Subcutaneous adipose tissue (tissue), 4 donors: ENCODE results near the gene RGS6. TPM values are rescaled to one million over a fixed set of nuclear protein-coding genes. Genes with fewer than 3 reads are reported as not detected.

Experiments used
- total RNA-seq, 4 donors: library from RNA; depleted of rRNA; stranded (reverse); fragments of >200 nt; gene quantifications; one replicate each; pipeline ENCODE4 v1.1.0, GENCODE V29; 2016
- TF ChIP-seq, protein P1 (sequence below): fragments of 450-650 bp; IDR thresholded peaks from one replicate; pipeline ENCODE4 v1.5.1; 2016; ENCODE audit warnings: low read depth, mild to moderate bottlenecking, control low read depth, antibody characterized with exemption, moderate library complexity

RGS6 gene
- total RNA-seq, 4 donors from 2014 or later, result 4.4 to 32.0 (median 11.4) TPM

DNA sequence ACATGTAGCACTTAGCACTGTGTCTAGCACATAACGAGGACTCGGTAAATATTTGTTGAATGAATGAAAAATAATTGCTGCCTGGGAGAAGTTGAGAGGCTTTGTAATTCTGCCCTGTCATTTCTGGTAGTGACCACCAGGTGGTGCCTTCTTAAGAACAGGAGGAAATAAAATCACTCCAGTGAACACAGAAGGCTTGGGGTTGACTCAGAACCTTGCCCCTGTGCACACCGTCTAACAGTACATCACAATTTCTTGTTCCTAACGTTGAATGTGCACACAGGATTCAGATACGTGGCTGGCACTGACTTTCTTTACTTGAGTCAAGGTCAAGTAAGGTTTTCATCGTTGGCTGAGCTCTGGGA lies 91.8 kb downstream of the RGS6 start:
- TF ChIP-seq, protein P1, sequence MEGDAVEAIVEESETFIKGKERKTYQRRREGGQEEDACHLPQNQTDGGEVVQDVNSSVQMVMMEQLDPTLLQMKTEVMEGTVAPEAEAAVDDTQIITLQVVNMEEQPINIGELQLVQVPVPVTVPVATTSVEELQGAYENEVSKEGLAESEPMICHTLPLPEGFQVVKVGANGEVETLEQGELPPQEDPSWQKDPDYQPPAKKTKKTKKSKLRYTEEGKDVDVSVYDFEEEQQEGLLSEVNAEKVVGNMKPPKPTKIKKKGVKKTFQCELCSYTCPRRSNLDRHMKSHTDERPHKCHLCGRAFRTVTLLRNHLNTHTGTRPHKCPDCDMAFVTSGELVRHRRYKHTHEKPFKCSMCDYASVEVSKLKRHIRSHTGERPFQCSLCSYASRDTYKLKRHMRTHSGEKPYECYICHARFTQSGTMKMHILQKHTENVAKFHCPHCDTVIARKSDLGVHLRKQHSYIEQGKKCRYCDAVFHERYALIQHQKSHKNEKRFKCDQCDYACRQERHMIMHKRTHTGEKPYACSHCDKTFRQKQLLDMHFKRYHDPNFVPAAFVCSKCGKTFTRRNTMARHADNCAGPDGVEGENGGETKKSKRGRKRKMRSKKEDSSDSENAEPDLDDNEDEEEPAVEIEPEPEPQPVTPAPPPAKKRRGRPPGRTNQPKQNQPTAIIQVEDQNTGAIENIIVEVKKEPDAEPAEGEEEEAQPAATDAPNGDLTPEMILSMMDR, result no peak

DNA sequence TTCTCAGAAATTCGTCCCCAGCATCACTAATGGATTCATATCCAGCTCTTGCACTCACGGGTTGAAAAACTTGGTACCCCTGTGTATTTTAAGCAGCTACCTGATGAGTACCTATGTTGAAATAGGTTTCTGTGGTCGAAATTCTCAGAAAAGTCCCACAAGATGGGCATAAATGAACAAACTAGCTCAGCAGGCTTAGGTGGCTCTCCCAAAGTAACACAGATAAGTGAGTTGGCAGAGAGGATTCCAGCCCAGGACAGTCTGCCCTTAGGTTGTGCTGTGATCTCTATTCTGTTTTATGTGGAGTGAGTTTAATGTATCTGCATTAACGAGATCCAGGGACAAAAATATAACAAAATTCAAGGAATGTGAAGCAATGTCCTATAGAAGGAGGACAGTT lies 92.3 kb downstream of the RGS6 start:
- TF ChIP-seq, protein P1, result no peak

DNA sequence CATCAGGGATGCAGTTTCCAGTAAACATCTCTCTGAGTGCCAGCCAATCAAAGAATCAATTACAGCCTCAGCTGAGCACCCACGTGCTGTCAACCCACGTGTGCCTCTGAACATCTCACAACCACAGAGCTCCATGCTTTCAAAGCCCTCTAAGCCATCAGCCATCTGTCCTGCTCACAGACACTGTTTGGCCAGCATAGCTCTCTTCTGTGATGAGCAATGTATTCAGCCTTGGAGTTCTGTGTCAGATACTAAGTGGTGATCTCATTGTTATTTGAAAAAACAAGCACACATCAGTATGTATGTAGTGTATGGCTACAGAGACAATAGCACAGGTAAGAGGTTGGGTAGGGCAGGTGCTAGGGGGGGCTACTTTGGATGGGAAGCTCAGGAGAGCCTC lies 94.3 kb downstream of the RGS6 start:
- TF ChIP-seq, protein P1, result no peak

DNA sequence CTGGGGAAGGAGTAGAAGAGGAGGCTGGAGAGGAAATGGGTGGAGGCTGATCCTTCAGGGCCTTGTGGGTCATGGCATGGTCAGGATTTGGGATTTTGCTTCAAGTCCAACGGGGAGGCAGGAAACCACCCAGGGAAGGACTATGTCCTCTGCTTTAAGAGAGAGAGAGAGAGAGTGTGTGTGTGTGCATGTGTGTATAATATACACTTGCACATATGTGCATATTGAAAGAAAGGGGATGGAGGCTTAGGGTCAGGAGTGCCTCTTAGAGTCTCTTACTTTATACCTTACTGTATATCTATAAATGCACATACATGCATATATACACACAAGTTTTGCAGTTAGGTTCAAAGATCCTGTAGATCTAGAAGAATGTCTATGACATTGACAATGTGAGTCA lies 94.8 kb downstream of the RGS6 start:
- TF ChIP-seq, protein P1, result no peak

DNA sequence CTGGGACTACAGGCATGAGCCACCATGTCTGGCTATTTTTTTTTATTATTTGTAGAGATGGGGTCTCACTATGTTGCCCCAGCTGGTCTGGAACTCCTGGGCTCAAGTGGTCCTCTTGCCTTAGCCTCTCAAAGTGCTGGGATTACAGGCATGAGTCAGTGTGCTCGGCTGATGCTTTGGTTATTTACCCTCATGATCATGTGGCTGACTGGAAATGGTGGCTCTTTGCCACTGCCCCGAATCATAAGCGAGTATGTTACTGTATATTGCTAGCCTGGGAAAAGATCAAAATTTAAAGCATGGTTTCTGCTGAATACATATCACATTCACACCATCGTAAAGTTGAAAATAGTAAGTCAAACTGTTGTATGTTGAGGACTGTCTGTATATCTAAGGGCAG lies 101.1 kb downstream of the RGS6 start:
- TF ChIP-seq, protein P1, result no peak

DNA sequence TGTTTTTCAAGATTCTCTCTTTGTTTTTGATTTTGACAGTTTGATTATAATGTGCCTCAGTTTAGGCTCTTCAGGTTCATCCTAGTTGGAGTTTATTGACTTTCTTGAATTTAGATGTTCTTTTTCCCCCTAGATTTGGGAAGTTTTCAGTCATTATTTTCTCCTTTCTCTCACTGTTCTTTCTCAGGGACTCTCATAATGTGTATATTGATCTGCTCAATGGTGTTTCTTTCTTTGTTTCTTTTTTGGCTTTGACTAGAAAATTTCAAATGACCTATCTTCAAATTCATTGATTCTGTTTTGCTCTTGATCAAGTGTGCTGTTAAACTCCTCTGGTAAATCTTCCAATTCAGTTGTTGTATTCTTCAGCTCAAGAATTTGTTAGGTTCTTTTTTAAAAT lies 108.3 kb downstream of the RGS6 start:
- TF ChIP-seq, protein P1, result no peak

DNA sequence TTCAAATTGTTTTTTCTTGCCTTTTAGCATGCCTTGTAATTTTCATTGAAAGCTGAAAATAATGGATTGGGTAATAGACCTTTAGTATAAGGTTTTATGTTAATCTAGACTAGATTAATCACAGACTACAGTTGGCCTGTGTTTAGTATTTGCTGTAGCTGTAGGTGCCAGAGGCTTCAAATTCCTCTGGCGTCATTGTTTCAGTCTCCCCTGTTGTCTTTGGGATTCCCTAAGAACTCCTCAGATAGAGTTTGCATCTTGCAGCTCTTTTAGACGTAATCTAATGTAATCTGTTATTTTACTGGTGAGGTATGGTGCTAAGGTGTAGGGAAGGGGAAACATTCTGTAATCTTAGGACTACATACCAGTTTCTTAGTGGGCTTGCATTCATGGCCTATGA lies 113.0 kb downstream of the RGS6 start:
- TF ChIP-seq, protein P1, result no peak
